Measurements from ENCODE around the gene MILR1. TPM values are rescaled to one million over a fixed set of nuclear protein-coding genes. Genes with fewer than 3 reads are reported as not detected.
"Not testable (repeated sequence)": the region's sequence is repeated elsewhere in the genome, so short reads cannot be mapped to it uniquely, and the experiment has no call there.

MILR1 gene
- total and polyA plus RNA-seq, 4 donors, result 5.6 to 8.9 (median 8.2) TPM

DNA sequence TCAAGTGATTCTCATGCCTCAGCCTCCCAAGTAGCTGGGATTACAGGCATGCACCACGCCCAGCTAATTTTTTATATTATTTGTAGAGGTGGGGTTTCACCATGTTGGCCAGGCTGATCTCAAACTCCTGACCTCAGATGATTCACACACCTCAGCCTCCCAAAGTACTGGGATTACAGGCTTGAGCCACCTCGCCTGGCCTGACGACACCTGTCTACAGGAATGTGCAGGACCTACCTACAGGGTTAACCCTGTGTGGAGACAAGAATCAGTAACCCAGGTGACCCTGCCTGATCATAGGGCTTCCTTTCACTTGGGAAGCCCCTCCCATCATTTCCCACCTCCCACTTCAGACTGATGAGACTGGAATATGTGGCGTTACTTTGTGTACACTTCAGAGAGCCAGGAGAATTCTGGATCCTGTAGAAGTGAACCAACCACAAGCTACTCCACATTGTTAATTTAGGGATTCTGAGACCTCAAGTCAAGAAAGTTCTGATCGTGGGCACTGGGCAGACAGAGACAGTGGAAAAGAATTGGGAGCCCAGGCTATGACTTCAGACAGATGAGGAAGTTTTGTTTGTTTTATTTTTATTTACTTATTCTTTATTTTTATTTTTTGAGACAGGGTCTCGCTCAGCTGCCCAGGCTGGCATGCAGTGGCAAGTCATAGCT is 5.7 kb upstream of the MILR1 start:
- peaks cover 2% of the 10 kb centered on the region for H3K9me3 ChIP-seq (ENCODE audit: control insufficient read depth, insufficient read depth, low read length)
- H3K4me1 ChIP-seq (ENCODE audit: control insufficient read depth, insufficient read depth, low read length), result peaks cover 4% of the 10 kb centered on the region
- H3K36me3 ChIP-seq (ENCODE audit: control insufficient read depth, insufficient read depth, low read length), result no peaks in the 10 kb centered on the region
- H3K27me3 ChIP-seq (ENCODE audit: control insufficient read depth, insufficient read depth, low read length), result no peaks in the 10 kb centered on the region
- DNase-seq (ENCODE audit: low read depth in 4 of 6, low spot score in 6 of 6), result no peak
- no peak overlapping the region for H3K4me3 ChIP-seq (ENCODE audit: low read depth, low read length)
- WGBS (ENCODE audit: insufficient coverage), result 89% methylated on average over 2 of the region's 6 CpGs
- no peak overlapping the region for H3K27ac ChIP-seq (ENCODE audit: low read depth, low read length)

GRCh38 chr17:64447526-64447925 is 1.4 kb upstream of the MILR1 start:
- Histone ChIP-seq H3K27me3 (ENCODE audit: control insufficient read depth, insufficient read depth, low read length) (no peaks in the 10 kb centered on the region), H3K9me3 (ENCODE audit: control insufficient read depth, insufficient read depth, low read length) (no peaks in the 10 kb centered on the region), H3K4me3 (ENCODE audit: low read depth, low read length) (no peak overlapping the region), H3K4me1 (ENCODE audit: control insufficient read depth, insufficient read depth, low read length) (no peaks in the 10 kb centered on the region), H3K27ac (ENCODE audit: low read depth, low read length) (no peak overlapping the region), H3K36me3 (ENCODE audit: control insufficient read depth, insufficient read depth, low read length) (no peaks in the 10 kb centered on the region)
- no peak for DNase-seq (ENCODE audit: low read depth in 4 of 6, low spot score in 6 of 6)
- no CpG with 5 or more reads among the region's 1 CpG for WGBS (ENCODE audit: insufficient coverage)

GRCh38 chr17:64449545-64449944 is 630 bp downstream of the MILR1 start:
- Histone ChIP-seq H3K9me3 (ENCODE audit: control insufficient read depth, insufficient read depth, low read length) (no peaks in the 10 kb centered on the region), H3K4me3 (ENCODE audit: low read depth, low read length) (no peak overlapping the region), H3K36me3 (ENCODE audit: control insufficient read depth, insufficient read depth, low read length) (no peaks in the 10 kb centered on the region), H3K4me1 (ENCODE audit: control insufficient read depth, insufficient read depth, low read length) (no peaks in the 10 kb centered on the region), H3K27ac (ENCODE audit: low read depth, low read length) (no peak overlapping the region), H3K27me3 (ENCODE audit: control insufficient read depth, insufficient read depth, low read length) (no peaks in the 10 kb centered on the region)
- no CpG with 5 or more reads among the region's 3 CpGs for WGBS (ENCODE audit: insufficient coverage)
- DNase-seq (ENCODE audit: low read depth in 4 of 6, low spot score in 6 of 6), result no peak

- no peaks in the 10 kb centered on the region for H3K9me3 ChIP-seq (ENCODE audit: control insufficient read depth, insufficient read depth, low read length)
- no peaks in the 10 kb centered on the region for H3K36me3 ChIP-seq (ENCODE audit: control insufficient read depth, insufficient read depth, low read length)
- no peak overlapping the region for H3K27ac ChIP-seq (ENCODE audit: low read depth, low read length)
- peaks cover 2% of the 10 kb centered on the region for H3K4me1 ChIP-seq (ENCODE audit: control insufficient read depth, insufficient read depth, low read length)
- 86% methylated on average over 5 of the region's 8 CpGs for WGBS (ENCODE audit: insufficient coverage)
- no peak for DNase-seq (ENCODE audit: low read depth in 4 of 6, low spot score in 6 of 6)
- H3K4me3 ChIP-seq (ENCODE audit: low read depth, low read length), result no peak overlapping the region
- no peaks in the 10 kb centered on the region for H3K27me3 ChIP-seq (ENCODE audit: control insufficient read depth, insufficient read depth, low read length)
Observed at GRCh38 chr17:64455993-64456885, 7.3 kb downstream of the MILR1 start.

DNA sequence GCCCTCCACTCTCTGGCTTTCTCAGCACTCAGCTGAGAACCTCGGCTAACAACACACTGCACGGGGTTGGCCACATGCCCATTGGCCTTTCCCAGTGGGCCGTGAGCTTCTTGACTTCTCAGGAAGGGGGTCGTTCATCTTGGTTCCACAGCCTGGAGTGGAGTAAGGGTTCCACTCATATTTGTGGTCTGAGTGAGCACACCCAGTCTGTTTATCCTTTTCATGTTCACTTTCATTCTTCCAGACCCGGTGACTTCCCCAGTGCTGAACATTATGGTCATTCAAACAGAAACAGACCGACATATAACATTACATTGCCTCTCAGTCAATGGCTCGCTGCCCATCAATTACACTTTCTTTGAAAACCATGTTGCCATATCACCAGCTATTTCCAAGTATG is 8.2 kb downstream of the MILR1 start:
- no peak overlapping the region for H3K27ac ChIP-seq (ENCODE audit: low read depth, low read length)
- no peaks in the 10 kb centered on the region for H3K27me3 ChIP-seq (ENCODE audit: control insufficient read depth, insufficient read depth, low read length)
- DNase-seq (ENCODE audit: low read depth in 4 of 6, low spot score in 6 of 6), result no peak
- H3K4me3 ChIP-seq (ENCODE audit: low read depth, low read length), result no peak overlapping the region
- no peaks in the 10 kb centered on the region for H3K9me3 ChIP-seq (ENCODE audit: control insufficient read depth, insufficient read depth, low read length)
- 92% methylated on average over 2 of the region's 7 CpGs for WGBS (ENCODE audit: insufficient coverage)
- H3K4me1 ChIP-seq (ENCODE audit: control insufficient read depth, insufficient read depth, low read length), result peaks cover 2% of the 10 kb centered on the region
- H3K36me3 ChIP-seq (ENCODE audit: control insufficient read depth, insufficient read depth, low read length), result no peaks in the 10 kb centered on the region

DNA sequence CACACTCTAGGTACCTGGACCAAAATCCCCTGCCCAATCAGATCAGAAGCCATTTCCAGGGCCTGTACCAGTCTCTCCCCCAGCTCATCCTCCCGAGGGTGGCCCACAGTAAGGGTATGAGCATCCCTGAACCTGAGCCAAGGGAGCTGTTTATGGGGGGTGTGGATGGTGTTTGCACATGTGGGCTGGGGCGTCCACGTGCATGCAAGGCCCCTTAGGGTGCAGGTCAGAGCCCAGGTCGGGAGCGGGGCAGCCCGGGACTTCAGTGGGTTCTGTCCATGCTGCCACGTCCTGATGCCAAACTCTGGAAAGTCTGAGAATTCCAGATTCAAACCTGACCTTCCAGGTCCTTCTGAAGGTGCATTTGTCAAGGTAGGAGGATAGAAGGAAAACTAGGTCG is 9.8 kb downstream of the MILR1 start:
- H3K9me3 ChIP-seq (ENCODE audit: control insufficient read depth, insufficient read depth, low read length), result no peaks in the 10 kb centered on the region
- peaks cover 2% of the 10 kb centered on the region for H3K4me1 ChIP-seq (ENCODE audit: control insufficient read depth, insufficient read depth, low read length)
- no peak overlapping the region for H3K4me3 ChIP-seq (ENCODE audit: low read depth, low read length)
- 91% methylated on average over 6 of the region's 8 CpGs for WGBS (ENCODE audit: insufficient coverage)
- no peak for DNase-seq (ENCODE audit: low read depth in 4 of 6, low spot score in 6 of 6)
- no peaks in the 10 kb centered on the region for H3K36me3 ChIP-seq (ENCODE audit: control insufficient read depth, insufficient read depth, low read length)
- no peak overlapping the region for H3K27ac ChIP-seq (ENCODE audit: low read depth, low read length)
- H3K27me3 ChIP-seq (ENCODE audit: control insufficient read depth, insufficient read depth, low read length), result no peaks in the 10 kb centered on the region

DNA sequence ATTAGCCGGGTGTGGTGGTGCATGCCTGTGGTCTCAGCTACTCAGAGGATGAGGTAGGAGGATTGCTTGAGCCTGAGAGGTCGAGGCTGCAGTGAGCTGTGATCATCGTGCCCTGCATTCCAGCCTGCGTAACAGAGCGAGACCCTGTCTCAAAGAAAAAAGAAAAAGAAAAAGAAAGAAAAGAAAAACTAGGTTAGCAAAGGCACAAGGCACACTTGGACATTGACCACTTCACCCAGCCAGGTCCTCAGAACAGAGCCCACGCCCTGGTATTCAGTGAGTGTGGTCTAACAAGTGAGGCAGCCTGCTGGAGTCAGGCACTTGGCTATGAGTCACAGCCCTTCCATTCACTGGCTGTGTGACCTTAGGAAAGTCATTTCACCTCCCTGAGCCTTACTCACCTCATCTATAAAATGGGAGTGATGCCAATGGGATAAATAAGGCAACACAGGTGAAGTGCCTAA is 10.4 kb downstream of the MILR1 start:
- Histone ChIP-seq H3K36me3 (ENCODE audit: control insufficient read depth, insufficient read depth, low read length) (no peaks in the 10 kb centered on the region), H3K9me3 (ENCODE audit: control insufficient read depth, insufficient read depth, low read length) (no peaks in the 10 kb centered on the region), H3K4me1 (ENCODE audit: control insufficient read depth, insufficient read depth, low read length) (peaks cover 2% of the 10 kb centered on the region), H3K27me3 (ENCODE audit: control insufficient read depth, insufficient read depth, low read length) (no peaks in the 10 kb centered on the region), H3K4me3 (ENCODE audit: low read depth, low read length) (no peak overlapping the region), H3K27ac (ENCODE audit: low read depth, low read length) (no peak overlapping the region)
- 96% methylated on average over 4 of the region's 6 CpGs for WGBS (ENCODE audit: insufficient coverage)
- DNase-seq (ENCODE audit: low read depth in 4 of 6, low spot score in 6 of 6), result no peak

DNA sequence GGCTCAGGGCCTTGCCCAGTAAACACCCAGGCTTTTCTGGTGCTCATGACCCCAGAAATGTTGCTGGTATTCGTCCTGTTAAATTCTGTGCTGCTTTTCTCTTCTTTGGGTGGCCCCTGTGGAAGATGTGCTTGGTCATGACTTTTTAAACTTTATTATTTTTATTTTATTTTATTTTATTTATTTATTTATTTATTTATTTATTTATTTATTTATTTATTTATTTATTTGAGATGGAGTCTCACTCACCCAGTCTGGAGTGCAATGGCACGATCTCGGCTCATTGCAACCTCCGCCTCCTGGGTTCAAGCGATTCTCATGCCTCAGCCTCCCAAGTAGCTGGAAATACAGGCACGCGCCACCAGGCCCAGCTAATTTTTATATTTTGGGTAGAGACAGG is 10.9 kb downstream of the MILR1 start:
- H3K4me3 ChIP-seq (ENCODE audit: low read depth, low read length); H3K36me3 ChIP-seq (ENCODE audit: control insufficient read depth, insufficient read depth, low read length); H3K27ac ChIP-seq (ENCODE audit: low read depth, low read length); H3K4me1 ChIP-seq (ENCODE audit: control insufficient read depth, insufficient read depth, low read length); H3K27me3 ChIP-seq (ENCODE audit: control insufficient read depth, insufficient read depth, low read length); H3K9me3 ChIP-seq (ENCODE audit: control insufficient read depth, insufficient read depth, low read length); DNase-seq (ENCODE audit: low read depth in 4 of 6, low spot score in 6 of 6): not testable (repeated sequence)
- no CpG with 5 or more reads among the region's 7 CpGs for WGBS (ENCODE audit: insufficient coverage)

- 44% methylated on average over 2 of the region's 8 CpGs for WGBS (ENCODE audit: insufficient coverage)
- H3K27me3 ChIP-seq (ENCODE audit: control insufficient read depth, insufficient read depth, low read length), result no peaks in the 10 kb centered on the region
- H3K36me3 ChIP-seq (ENCODE audit: control insufficient read depth, insufficient read depth, low read length), result no peaks in the 10 kb centered on the region
- no peak overlapping the region for H3K4me3 ChIP-seq (ENCODE audit: low read depth, low read length)
- H3K4me1 ChIP-seq (ENCODE audit: control insufficient read depth, insufficient read depth, low read length), result peaks cover 2% of the 10 kb centered on the region
- no peak for DNase-seq (ENCODE audit: low read depth in 4 of 6, low spot score in 6 of 6)
- no peak overlapping the region for H3K27ac ChIP-seq (ENCODE audit: low read depth, low read length)
- no peaks in the 10 kb centered on the region for H3K9me3 ChIP-seq (ENCODE audit: control insufficient read depth, insufficient read depth, low read length)
Observed at GRCh38 chr17:64460955-64461354, 12.0 kb downstream of the MILR1 start.

DNA sequence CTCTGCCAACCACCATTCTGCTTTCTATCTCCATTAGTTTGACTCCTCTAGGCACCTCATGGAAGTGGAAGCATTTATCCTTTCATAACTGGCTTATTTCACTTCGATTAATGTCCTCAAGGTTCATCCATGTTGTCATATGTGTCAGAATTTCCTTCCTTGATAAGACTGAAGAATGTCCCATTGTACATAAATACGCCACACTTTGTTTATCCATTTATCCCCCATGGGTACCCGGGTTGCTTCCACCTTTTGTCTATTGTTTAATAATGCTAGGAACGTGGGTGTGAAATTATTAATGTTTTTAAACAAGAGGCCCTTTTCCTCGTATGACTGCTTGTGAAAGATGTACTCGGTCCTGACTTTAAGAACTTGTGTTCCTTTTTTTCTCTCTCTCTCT is 12.9 kb downstream of the MILR1 start:
- H3K36me3 ChIP-seq (ENCODE audit: control insufficient read depth, insufficient read depth, low read length), result no peaks in the 10 kb centered on the region
- no peak overlapping the region for H3K4me3 ChIP-seq (ENCODE audit: low read depth, low read length)
- H3K27me3 ChIP-seq (ENCODE audit: control insufficient read depth, insufficient read depth, low read length), result no peaks in the 10 kb centered on the region
- H3K27ac ChIP-seq (ENCODE audit: low read depth, low read length), result no peak overlapping the region
- no peak for DNase-seq (ENCODE audit: low read depth in 4 of 6, low spot score in 6 of 6)
- WGBS (ENCODE audit: insufficient coverage), result no CpG with 5 or more reads among the region's 6 CpGs
- peaks cover 2% of the 10 kb centered on the region for H3K4me1 ChIP-seq (ENCODE audit: control insufficient read depth, insufficient read depth, low read length)
- H3K9me3 ChIP-seq (ENCODE audit: control insufficient read depth, insufficient read depth, low read length), result no peaks in the 10 kb centered on the region

All from spinal cord (tissue), 10 donors.